ENCODE results near the gene LSAMP. TPM values are rescaled to one million over a fixed set of nuclear protein-coding genes. Genes with fewer than 3 reads are reported as not detected.

LSAMP gene
- total RNA-seq, 2 experiments from 2014 or later = not detected

GRCh38 chr3:115822579-115822978 lies 622.7 kb downstream of the LSAMP start:
- no peaks in the 10 kb centered on the region for H3K4me1 Mint-ChIP-seq (ENCODE audit: low read depth)
- H3K4me3 Mint-ChIP-seq = no peak overlapping the region
- no peaks in the 10 kb centered on the region for H3K9me3 Mint-ChIP-seq
- no peaks in the 10 kb centered on the region for H3K36me3 Mint-ChIP-seq (ENCODE audit: low read depth)
- intact Hi-C loops (cut with micrococcal nuclease) = loop anchor here (5.0 kb wide), 1 partner anchor 935 kb away; no protein-coding TSS in a partner anchor
- no peak for DNase-seq
- CTCF ChIA-PET = interaction anchor here (1.1 to 1.2 kb wide), 3 partner anchors 7 to 38 kb away, joined by 3 to 4 read pairs (median 3); no protein-coding TSS in a partner anchor
- no peaks in the 10 kb centered on the region for H3K27me3 Mint-ChIP-seq (ENCODE audit: low read depth)
- H3K27ac Mint-ChIP-seq = no peak overlapping the region

GRCh38 chr3:115819785-115820384 lies 625.4 kb downstream of the LSAMP start:
- Mint-ChIP-seq H3K9me3 (no peaks in the 10 kb centered on the region), H3K27me3 (ENCODE audit: low read depth) (no peaks in the 10 kb centered on the region), H3K4me1 (ENCODE audit: low read depth) (no peaks in the 10 kb centered on the region), H3K36me3 (ENCODE audit: low read depth) (no peaks in the 10 kb centered on the region), H3K27ac (no peak overlapping the region), H3K4me3 (no peak overlapping the region)
- intact Hi-C loops (cut with micrococcal nuclease) = loop anchor here (1.0 to 10.0 kb wide), 3 partner anchors 127 to 937 kb away; no protein-coding TSS in a partner anchor
- CTCF ChIA-PET = interaction anchor here (0.6 to 2.5 kb wide), 16 partner anchors 10 to 1459 kb away, joined by 3 to 18 read pairs (median 4); no protein-coding TSS in a partner anchor
- peak; percentile 79 for DNase-seq

- H3K9me3 Mint-ChIP-seq = no peaks in the 10 kb centered on the region
- no peak overlapping the region for H3K4me3 Mint-ChIP-seq
- H3K4me1 Mint-ChIP-seq (ENCODE audit: low read depth) = no peaks in the 10 kb centered on the region
- no peaks in the 10 kb centered on the region for H3K36me3 Mint-ChIP-seq (ENCODE audit: low read depth)
- peak; percentile 82 for DNase-seq
- no peak overlapping the region for H3K27ac Mint-ChIP-seq
- no peaks in the 10 kb centered on the region for H3K27me3 Mint-ChIP-seq (ENCODE audit: low read depth)
- intact Hi-C loops (cut with micrococcal nuclease) = loop anchor here (1.0 to 10.0 kb wide), 7 partner anchors 31 to 1453 kb away; no protein-coding TSS in a partner anchor
- CTCF ChIA-PET = interaction anchor here (0.6 to 1.4 kb wide), 17 partner anchors 8 to 986 kb away, joined by 3 to 11 read pairs (median 4); no protein-coding TSS in a partner anchor
Observed at GRCh38 chr3:115814778-115815380, 630.4 kb downstream of the LSAMP start.

- no peak for DNase-seq
- H3K27ac Mint-ChIP-seq = no peak overlapping the region
- H3K27me3 Mint-ChIP-seq (ENCODE audit: low read depth) = peaks cover 6% of the 10 kb centered on the region
- no peak overlapping the region for H3K4me3 Mint-ChIP-seq
- H3K9me3 Mint-ChIP-seq = no peaks in the 10 kb centered on the region
- intact Hi-C loops (cut with micrococcal nuclease) = loop anchor here (1.0 to 10.0 kb wide), 7 partner anchors 30 to 1452 kb away; no protein-coding TSS in a partner anchor
- CTCF ChIA-PET = interaction anchor here (0.8 to 1.9 kb wide), 3 partner anchors 11 to 148 kb away, joined by 3 to 8 read pairs (median 3); no protein-coding TSS in a partner anchor
- H3K4me1 Mint-ChIP-seq (ENCODE audit: low read depth) = no peaks in the 10 kb centered on the region
- H3K36me3 Mint-ChIP-seq (ENCODE audit: low read depth) = no peaks in the 10 kb centered on the region
Observed at GRCh38 chr3:115814006-115814405, 631.3 kb downstream of the LSAMP start.

- intact Hi-C loops (cut with micrococcal nuclease) = no loop called here
- no peak for DNase-seq
Observed at GRCh38 chr3:115808816-115809215, 636.5 kb downstream of the LSAMP start.

GRCh38 chr3:115808244-115808643 lies 637.0 kb downstream of the LSAMP start:
- intact Hi-C loops (cut with micrococcal nuclease) = no loop called here
- Mint-ChIP-seq H3K9me3 (no peaks in the 10 kb centered on the region), H3K4me1 (ENCODE audit: low read depth) (peaks cover 3% of the 10 kb centered on the region), H3K27ac (no peak overlapping the region), H3K36me3 (ENCODE audit: low read depth) (no peaks in the 10 kb centered on the region), H3K4me3 (no peak overlapping the region), H3K27me3 (ENCODE audit: low read depth) (peaks cover 11% of the 10 kb centered on the region)
- DNase-seq = no peak
- CTCF ChIA-PET = interaction anchor here (1.3 kb wide), 1 partner anchor 590 kb away, joined by 3 read pairs; no protein-coding TSS in a partner anchor

More at GRCh38 chr3:115808816-115809215, 636.5 kb downstream of the LSAMP start:
- Mint-ChIP-seq H3K4me3 (no peak overlapping the region), H3K4me1 (ENCODE audit: low read depth) (peaks cover 3% of the 10 kb centered on the region), H3K36me3 (ENCODE audit: low read depth) (no peaks in the 10 kb centered on the region), H3K9me3 (no peaks in the 10 kb centered on the region), H3K27me3 (ENCODE audit: low read depth) (peaks cover 11% of the 10 kb centered on the region), H3K27ac (no peak overlapping the region)
- CTCF ChIA-PET = no interaction called here

- H3K4me1 Mint-ChIP-seq (ENCODE audit: low read depth) = peaks cover 3% of the 10 kb centered on the region
- intact Hi-C loops (cut with micrococcal nuclease) = no loop called here
- peaks cover 23% of the 10 kb centered on the region for H3K27me3 Mint-ChIP-seq (ENCODE audit: low read depth)
- H3K36me3 Mint-ChIP-seq (ENCODE audit: low read depth) = no peaks in the 10 kb centered on the region
- CTCF ChIA-PET = no interaction called here
- no peaks in the 10 kb centered on the region for H3K9me3 Mint-ChIP-seq
- DNase-seq = no peak
- no peak overlapping the region for H3K4me3 Mint-ChIP-seq
- no peak overlapping the region for H3K27ac Mint-ChIP-seq
Observed at GRCh38 chr3:115806501-115806900, 638.8 kb downstream of the LSAMP start.

- H3K27me3 Mint-ChIP-seq (ENCODE audit: low read depth) = peaks cover 23% of the 10 kb centered on the region
- no peaks in the 10 kb centered on the region for H3K9me3 Mint-ChIP-seq
- H3K4me1 Mint-ChIP-seq (ENCODE audit: low read depth) = peaks cover 3% of the 10 kb centered on the region
- intact Hi-C loops (cut with micrococcal nuclease) = no loop called here
- no peak overlapping the region for H3K4me3 Mint-ChIP-seq
- H3K27ac Mint-ChIP-seq = no peak overlapping the region
- no peaks in the 10 kb centered on the region for H3K36me3 Mint-ChIP-seq (ENCODE audit: low read depth)
- CTCF ChIA-PET = no interaction called here
- no peak for DNase-seq
Observed at GRCh38 chr3:115805520-115805919, 639.8 kb downstream of the LSAMP start.

- DNase-seq = no peak
- CTCF ChIA-PET = interaction anchor here (0.7 kb wide), 1 partner anchor 619 kb away, joined by 3 read pairs; no protein-coding TSS in a partner anchor
Observed at GRCh38 chr3:115804713-115805119, 640.6 kb downstream of the LSAMP start.

GRCh38 chr3:115804200-115804599 lies 641.1 kb downstream of the LSAMP start:
- Mint-ChIP-seq H3K27me3 (ENCODE audit: low read depth) (peaks cover 19% of the 10 kb centered on the region), H3K27ac (no peak overlapping the region), H3K4me1 (ENCODE audit: low read depth) (peaks cover 3% of the 10 kb centered on the region), H3K9me3 (no peaks in the 10 kb centered on the region), H3K36me3 (ENCODE audit: low read depth) (no peaks in the 10 kb centered on the region), H3K4me3 (no peak overlapping the region)
- intact Hi-C loops (cut with micrococcal nuclease) = no loop called here
- CTCF ChIA-PET = interaction anchor here (0.7 to 1.3 kb wide), 2 partner anchors 20 to 26 kb away, joined by 3 to 6 read pairs; no protein-coding TSS in a partner anchor
- no peak for DNase-seq

More at GRCh38 chr3:115804713-115805119, 640.6 kb downstream of the LSAMP start:
- Mint-ChIP-seq H3K9me3 (no peaks in the 10 kb centered on the region), H3K27ac (no peak overlapping the region), H3K4me3 (no peak overlapping the region), H3K27me3 (ENCODE audit: low read depth) (peaks cover 23% of the 10 kb centered on the region), H3K4me1 (ENCODE audit: low read depth) (peaks cover 3% of the 10 kb centered on the region), H3K36me3 (ENCODE audit: low read depth) (no peaks in the 10 kb centered on the region)
- intact Hi-C loops (cut with micrococcal nuclease) = no loop called here

GRCh38 chr3:115803661-115804060 lies 641.6 kb downstream of the LSAMP start:
- H3K4me3 Mint-ChIP-seq = no peak overlapping the region
- H3K27ac Mint-ChIP-seq = no peak overlapping the region
- H3K27me3 Mint-ChIP-seq (ENCODE audit: low read depth) = peaks cover 17% of the 10 kb centered on the region
- no peaks in the 10 kb centered on the region for H3K9me3 Mint-ChIP-seq
- CTCF ChIA-PET = interaction anchor here (0.7 to 1.3 kb wide), 4 partner anchors 10 to 31 kb away, joined by 3 to 6 read pairs (median 3); no protein-coding TSS in a partner anchor
- peaks cover 3% of the 10 kb centered on the region for H3K4me1 Mint-ChIP-seq (ENCODE audit: low read depth)
- intact Hi-C loops (cut with micrococcal nuclease) = no loop called here
- DNase-seq = no peak
- H3K36me3 Mint-ChIP-seq (ENCODE audit: low read depth) = no peaks in the 10 kb centered on the region

GRCh38 chr3:115800489-115801075 lies 644.7 kb downstream of the LSAMP start:
- no peak for DNase-seq
- intact Hi-C loops (cut with micrococcal nuclease) = no loop called here
- no peak overlapping the region for H3K4me3 Mint-ChIP-seq
- peaks cover 15% of the 10 kb centered on the region for H3K27me3 Mint-ChIP-seq (ENCODE audit: low read depth)
- no peak overlapping the region for H3K27ac Mint-ChIP-seq
- no peaks in the 10 kb centered on the region for H3K36me3 Mint-ChIP-seq (ENCODE audit: low read depth)
- CTCF ChIA-PET = interaction anchor here (0.7 to 2.1 kb wide), 3 partner anchors 14 to 18 kb away, joined by 3 to 7 read pairs (median 4); no protein-coding TSS in a partner anchor
- H3K4me1 Mint-ChIP-seq (ENCODE audit: low read depth) = peaks cover 3% of the 10 kb centered on the region
- no peaks in the 10 kb centered on the region for H3K9me3 Mint-ChIP-seq

All from activated naive CD4-positive, alpha-beta T cell treated with anti-CD3 and anti-CD28 coated beads for 36 hours (primary cell).